ENCODE measurements around the gene CACNA2D2. TPM values are rescaled to one million over a fixed set of nuclear protein-coding genes. Genes with fewer than 3 reads are reported as not detected.

The CACNA2D2 gene
- total and polyA plus RNA-seq, 2 of the 8 experiments (the other 6 are each of a cell fraction or from before 2014, with no cell fraction given), result 14.1 to 25.0 TPM

DNA sequence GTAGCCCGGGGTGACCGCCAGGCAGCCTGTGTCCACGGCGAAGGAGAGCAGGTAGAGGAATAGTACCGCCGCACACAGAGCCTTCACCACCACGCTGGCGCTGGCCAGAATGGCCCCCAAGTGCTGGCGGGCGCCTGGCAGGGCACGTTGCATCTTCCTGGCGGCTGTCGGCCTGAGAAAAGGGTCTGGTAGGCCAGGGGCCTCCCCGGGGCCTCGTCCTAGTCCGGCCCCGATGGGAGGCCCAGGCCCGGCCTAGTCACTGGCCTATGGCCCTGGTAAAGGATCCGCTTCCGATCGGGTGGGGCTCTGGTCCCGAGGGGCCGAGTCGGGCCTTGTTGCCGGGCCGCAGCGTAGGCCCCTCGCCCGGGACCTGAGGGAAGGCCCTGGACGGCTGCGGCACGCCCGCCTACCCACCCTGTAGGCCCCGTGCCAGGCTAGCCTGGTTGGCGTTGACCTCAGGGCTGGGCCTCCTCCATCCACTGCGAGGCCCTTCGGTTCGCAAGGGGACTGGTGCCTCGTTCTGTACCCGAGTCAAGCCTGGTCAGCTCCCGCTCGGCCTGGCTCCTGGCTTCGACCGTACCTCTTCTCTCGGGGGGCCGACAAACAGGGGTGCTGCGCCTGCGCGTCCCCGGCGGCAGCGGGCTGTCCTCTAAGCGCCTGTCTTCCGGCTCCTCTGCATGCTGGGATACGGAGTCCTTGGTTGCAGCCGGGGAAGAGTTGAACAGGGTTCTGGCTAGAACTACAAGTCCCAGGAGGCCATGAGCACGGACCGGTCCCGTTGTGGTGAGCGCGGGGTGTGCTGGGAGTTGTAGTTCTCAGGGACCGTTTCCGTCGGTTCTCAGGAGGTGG is 144.3 kb downstream of the CACNA2D2 start, which contains the start of gene TMEM115:
TMEM115 (minus strand) TSS at position 611 of the 849 bp plus-strand sequence; CDS start at position 153, 458 bp downstream.
- H3K9me3 ChIP-seq (ENCODE audit: insufficient read depth in 2 of 2, low read depth in 1 of 2, low read length in 1 of 2), result no peaks in the 10 kb centered on the region
- WGBS, 2 experiments (ENCODE audit: extremely low coverage in 1 of 2, insufficient coverage in 1 of 2, insufficient read length in 1 of 2, insufficient replicate concordance in 2 of 2, low coverage in 1 of 2, low lambda C conversion rate in 2 of 2, missing lambda C conversion rate in 1 of 2), result 7% methylated on average over 63 of the region's 64 CpGs; no CpG with 5 or more reads in 1 of the 2 experiments
- H4K5ac ChIP-seq (ENCODE audit: insufficient read length, low read depth, low read length), result peak within 1 kb of the TSS; percentile 30
- peaks cover 9 to 24% of the 10 kb centered on the region in 2 experiments for H4K20me1 ChIP-seq (replicated peaks in 1 of 2; ENCODE audit: control insufficient read depth in 1 of 2, insufficient read depth in 2 of 2, low read length in 2 of 2)
- no peak within 1 kb of the TSS for H4K91ac ChIP-seq (replicated peaks; ENCODE audit: insufficient read length, low read length)
- no peak within 1 kb of the TSS for H3K23ac ChIP-seq (ENCODE audit: insufficient read length)
- H3K14ac ChIP-seq (ENCODE audit: insufficient read length), result no peak within 1 kb of the TSS
- FAIRE-seq, result peak; percentile 94
- H3K9ac ChIP-seq (replicated peaks in 1 of 4; ENCODE audit: extremely low read depth in 1 of 4, low read depth in 3 of 4, low read length in 3 of 4), result peak within 1 kb of the TSS; percentile 62 to 88 (median 70)
- no peak within 1 kb of the TSS for H3K56ac ChIP-seq (replicated peaks; ENCODE audit: insufficient read length, low read depth, low read length)
- no peak within 1 kb of the TSS for H2BK20ac ChIP-seq (ENCODE audit: low read length)
- H3K4me1 ChIP-seq (replicated peaks in 1 of 4; ENCODE audit: control insufficient read depth in 3 of 4, insufficient read depth in 4 of 4, low read length in 3 of 4), result peaks cover 0 to 16% (median 9%) of the 10 kb centered on the region in 4 experiments; a peak in 6 of 7 replicates
- H2BK12ac ChIP-seq (ENCODE audit: low read depth, low read length), result no peak within 1 kb of the TSS
- H3K36me3 ChIP-seq (ENCODE audit: control insufficient read depth in 2 of 4, insufficient read depth in 4 of 4, low read length in 3 of 4), result peaks cover 3 to 10% (median 5%) of the 10 kb centered on the region in 4 experiments; a peak in 5 of 8 replicates
- peak; percentile 91 to 98 for DNase-seq (ENCODE audit: low read depth in 1 of 2, low spot score in 2 of 2)
- H3K27ac ChIP-seq (ENCODE audit: low read depth, low read length), result peak within 1 kb of the TSS; percentile 46; the same call in 1 of the 2 replicates
- peak within 1 kb of the TSS; percentile 72 to 87 for H3K4me2 ChIP-seq (ENCODE audit: insufficient read depth in 1 of 2, low read depth in 2 of 2, low read length in 2 of 2)
- H3K27me3 ChIP-seq (replicated peaks in 1 of 4; ENCODE audit: control insufficient read depth in 3 of 4, extremely low read depth in 1 of 4, insufficient read depth in 3 of 4, low read length in 3 of 4), result peaks cover 0 to 5% (median under 1%) of the 10 kb centered on the region in 4 experiments; a peak in 3 of 7 replicates
- peak within 1 kb of the TSS; percentile 98 for H2AFZ ChIP-seq (ENCODE audit: low read length)
- peak within 1 kb of the TSS; percentile 73; the same call in 1 of the 2 replicates for H2BK5ac ChIP-seq (ENCODE audit: low read depth, low read length)
- H3K18ac ChIP-seq (ENCODE audit: extremely low read depth, low read length), result peak within 1 kb of the TSS; percentile 55; the same call in 1 of the 2 replicates
- no peak within 1 kb of the TSS for H2AK5ac ChIP-seq (ENCODE audit: low read depth, low read length)
- peaks cover 16% of the 10 kb centered on the region for H3K79me1 ChIP-seq (ENCODE audit: low read depth, low read length)
- H3K79me2 ChIP-seq (ENCODE audit: control insufficient read depth in 1 of 2, insufficient read depth in 2 of 2, low read length in 2 of 2), result peaks cover 0 to 26% of the 10 kb centered on the region in 2 experiments; a peak in 2 of 4 replicates
- peaks cover 10% of the 10 kb centered on the region; the same call in 1 of the 2 replicates for H3K23me2 ChIP-seq (ENCODE audit: low read depth, low read length)
- peak within 1 kb of the TSS; percentile 75 to 85 (median 83) for H3K4me3 ChIP-seq (ENCODE audit: extremely low read depth in 1 of 4, insufficient read depth in 2 of 4, low read depth in 3 of 4, low read length in 4 of 4)
- ChIA-PET CTCF (ENCODE audit: partially characterized antibody) (interaction anchor here (0.7 to 5.0 kb wide), 4 partner anchors 11 to 183 kb away, joined by 3 to 49 read pairs (median 22); partner anchors contain the start of genes CYB561D2, NPRL2 and ZMYND10), POLR2A (ENCODE audit: partially characterized antibody) (no interaction called here)
- peak within 1 kb of the TSS; percentile 14 for H3K4ac ChIP-seq (replicated peaks; ENCODE audit: insufficient read length, low read depth, low read length)
- no peak within 1 kb of the TSS for H2BK15ac ChIP-seq (ENCODE audit: low read length)
- H4K8ac ChIP-seq (ENCODE audit: extremely low read depth, insufficient read depth, low read length), result peak within 1 kb of the TSS; percentile 94
- H2BK120ac ChIP-seq (replicated peaks; ENCODE audit: low read depth, low read length), result no peak within 1 kb of the TSS
- TF ChIP-seq PHF8 (conservative IDR thresholded peaks at IDR 0.05; ENCODE audit: low read depth, low read length) (peak; percentile 60; the same call in 1 of the 2 replicates), HDAC2 (IDR thresholded peaks at IDR 0.05; ENCODE audit: borderline replicate concordance in 1 of 2, low read depth in 2 of 2, low read length in 2 of 2) (peak in 1 of 2 experiments; percentile 58; a peak in 1 of 4 replicates), SIN3A (conservative IDR thresholded peaks at IDR 0.05 in 1 of 2, IDR thresholded peaks at IDR 0.05 in 1 of 2; ENCODE audit: low read depth in 1 of 2, low read length in 2 of 2) (peak in 1 of 2 experiments; percentile 97; a peak in 2 of 4 replicates), HDAC6 (IDR thresholded peaks at IDR 0.05; ENCODE audit: low read depth, low read length) (no peak), CHD1 (IDR thresholded peaks at IDR 0.05; ENCODE audit: low read depth, low read length) (no peak), YY1 (IDR thresholded peaks at IDR 0.05; ENCODE audit: low read depth, low read length) (peak; percentile 40; the same call in 1 of the 2 replicates), CREB1 (IDR thresholded peaks at IDR 0.05) (peak; percentile 84), TCF12 (IDR thresholded peaks at IDR 0.05; ENCODE audit: low read depth, low read length) (0 out of 2 replicates have a peak, but pooled peaks have one; percentile 69), TAF1 (IDR thresholded peaks at IDR 0.05; ENCODE audit: low read depth, low read length) (peak; percentile 72), TAF7 (optimal IDR thresholded peaks at IDR 0.05; ENCODE audit: borderline replicate concordance, low read depth, low read length) (no peak), SIX5 (IDR thresholded peaks at IDR 0.05; ENCODE audit: low read depth, low read length) (peak; percentile 100)

Measured in H1 (cell line).